Upper lobe of right lung (tissue), 1 donor: ENCODE results near the gene AGBL3. TPM values are rescaled to one million over a fixed set of nuclear protein-coding genes. Genes with fewer than 3 reads are reported as not detected.
"Not testable (repeated sequence)": the region's sequence is repeated elsewhere in the genome, so short reads cannot be mapped to it uniquely, and the experiment has no call there.

Experiments used
- ATAC-seq: fragments of 200-7000 bp; cut with Tn5 transposase; one replicate; pipeline ENCODE4 v1.9.1; 2020; ENCODE audit warnings: mild to moderate bottlenecking, moderate library complexity
- DNase-seq: peaks from one replicate; pipeline ENCODE4 v3.0.0-alpha.2; 2020
- H3K27ac ChIP-seq: fragments of 200-600 bp; one replicate; pipeline ENCODE4 v1.8.0; 2022
- H3K27me3 ChIP-seq: fragments of 200-600 bp; one replicate; pipeline ENCODE4 v1.8.0; 2022; ENCODE audit warnings: mild to moderate bottlenecking
- H3K36me3 ChIP-seq: fragments of 200-600 bp; one replicate; pipeline ENCODE4 v1.8.0; 2022
- H3K4me1 ChIP-seq: fragments of 200-600 bp; one replicate; pipeline ENCODE4 v1.8.0; 2022
- H3K4me3 ChIP-seq: fragments of 200-600 bp; one replicate; pipeline ENCODE4 v1.8.0; 2022; ENCODE audit warnings: mild to moderate bottlenecking
- H3K9me3 ChIP-seq: fragments of 200-600 bp; one replicate; pipeline ENCODE4 v1.8.0; 2022
- CTCF ChIP-seq: fragments of 200-600 bp; IDR thresholded peaks from one replicate; pipeline ENCODE4 v1.8.0; 2022; ENCODE audit warnings: antibody characterized with exemption
- intact Hi-C: fragments of 100-400 bp; cut with DNase I; formaldehyde crosslinking; loops from one replicate; pipeline ENCODE4 v1.11.0; 2022
- total RNA-seq: library from RNA; stranded (reverse); fragmentation: NEBNext Ultra II Directional; extraction: Animal tissue kit (Norgen Biotek cat#: 25700); gene quantifications from one replicate; pipeline ENCODE4 v1.2.1, GENCODE V29; 2021
- donor health status: DM: no; HTN: yes; CAD: no; lungs with severe emphysema.

AGBL3 gene
- total RNA-seq, 1 donor from 2014 or later = 3.9 TPM

GRCh38 chr7:135173916-135174315 is 187.6 kb downstream of the AGBL3 start:
- H3K4me3 ChIP-seq, H3K9me3 ChIP-seq, ATAC-seq, H3K36me3 ChIP-seq, H3K27ac ChIP-seq, DNase-seq, H3K27me3 ChIP-seq, intact Hi-C loops: not testable (repeated sequence)
- peaks cover 13% of the 10 kb centered on the region for H3K4me1 ChIP-seq

- H3K4me1 ChIP-seq = peaks cover 4% of the 10 kb centered on the region
These were observed 188.6 kb downstream of the AGBL3 start for GRCh38 chr7:135174941-135175340.

GRCh38 chr7:135175931-135176330 is 189.6 kb downstream of the AGBL3 start:
- H3K9me3 ChIP-seq = peaks cover 10% of the 10 kb centered on the region
- H3K36me3 ChIP-seq = no peaks in the 10 kb centered on the region
- no peaks in the 10 kb centered on the region for H3K27me3 ChIP-seq
- H3K4me3 ChIP-seq = no peak overlapping the region
- intact Hi-C loops = no loop called here
- no peak for ATAC-seq
- H3K27ac ChIP-seq = no peak overlapping the region
- peaks cover 3% of the 10 kb centered on the region for H3K4me1 ChIP-seq
- DNase-seq = no peak
- TF ChIP-seq CTCF = no peak

More at GRCh38 chr7:135174941-135175340, 188.6 kb downstream of the AGBL3 start:
- intact Hi-C loops = no loop called here
- ATAC-seq (no peak), DNase-seq (no peak)
- no peaks in the 10 kb centered on the region for H3K36me3 ChIP-seq
- peaks cover 1% of the 10 kb centered on the region for H3K9me3 ChIP-seq
- no peaks in the 10 kb centered on the region for H3K27me3 ChIP-seq
- no peak for TF ChIP-seq CTCF
- H3K27ac ChIP-seq = no peak overlapping the region
- H3K4me3 ChIP-seq = no peak overlapping the region

GRCh38 chr7:135177028-135177696 is 190.9 kb downstream of the AGBL3 start:
- H3K4me1 ChIP-seq = no peaks in the 10 kb centered on the region
- H3K9me3 ChIP-seq = peaks cover 22% of the 10 kb centered on the region
- H3K36me3 ChIP-seq = peaks cover under 1% of the 10 kb centered on the region
- H3K27me3 ChIP-seq = no peaks in the 10 kb centered on the region
- no peak for ATAC-seq
- intact Hi-C loops = no loop called here
- no peak overlapping the region for H3K4me3 ChIP-seq
- TF ChIP-seq CTCF = no peak
- H3K27ac ChIP-seq = no peak overlapping the region
- no peak for DNase-seq

GRCh38 chr7:135178364-135178763 is 192.1 kb downstream of the AGBL3 start:
- H3K27me3 ChIP-seq = no peaks in the 10 kb centered on the region
- intact Hi-C loops = no loop called here
- TF ChIP-seq CTCF = no peak
- peaks cover 12% of the 10 kb centered on the region for H3K36me3 ChIP-seq
- peak overlapping the region; percentile 12 for H3K27ac ChIP-seq
- DNase-seq (no peak), ATAC-seq (peak; percentile 77)
- H3K9me3 ChIP-seq = peaks cover 25% of the 10 kb centered on the region
- H3K4me3 ChIP-seq = no peak overlapping the region
- no peaks in the 10 kb centered on the region for H3K4me1 ChIP-seq

GRCh38 chr7:135179321-135179925 is 193.1 kb downstream of the AGBL3 start:
- Histone ChIP-seq H3K4me3 (no peak overlapping the region), H3K9me3 (peaks cover 25% of the 10 kb centered on the region), H3K4me1 (no peaks in the 10 kb centered on the region), H3K27ac (no peak overlapping the region), H3K36me3 (peaks cover 22% of the 10 kb centered on the region), H3K27me3 (no peaks in the 10 kb centered on the region)
- ATAC-seq (peak; percentile 40), DNase-seq (no peak)
- TF ChIP-seq CTCF = no peak
- intact Hi-C loops = no loop called here
